WTC11 (cell line): ENCODE measurements around the gene TCF3. TPM values are rescaled to one million over a fixed set of nuclear protein-coding genes. Genes with fewer than 3 reads are reported as not detected.

ENCODE experiments used
- ATAC-seq: fragments of 200-7000 bp; cut with Tn5 transposase; 2 replicates; pipeline ENCODE4 v1.10.0; 2021; ENCODE audit warnings: mild to moderate bottlenecking, moderate library complexity
- CTCF ChIA-PET: fragments of 300-600 bp; sonication (Branson Sonifier 250); formaldehyde crosslinking; loops from one replicate; lab custom pipeline; 2021; ENCODE audit warnings: antibody characterized with exemption; lab: Charles Lee
- POLR2A ChIA-PET: fragments of 350-600 bp; sonication (Branson Sonifier 250); formaldehyde crosslinking; loops from one replicate; lab custom pipeline; 2021; ENCODE audit warnings: antibody characterized with exemption; lab: Charles Lee
- DNase-seq: peaks from one replicate; pipeline ENCODE4 v3.0.0; 2021; ENCODE audit warnings: low spot score
- H3K27ac Mint-ChIP-seq: 2 replicates; pipeline ENCODE4 v1.8.0; 2021; ENCODE audit warnings: mixed read lengths
- H3K27me3 Mint-ChIP-seq: 2 replicates; pipeline ENCODE4 v1.8.0; 2021; ENCODE audit warnings: low read depth, mild to moderate bottlenecking, moderate library complexity, mixed read lengths
- H3K36me3 Mint-ChIP-seq: 2 replicates; pipeline ENCODE4 v1.8.0; 2021; ENCODE audit warnings: mixed read lengths
- H3K4me1 Mint-ChIP-seq: 2 replicates; pipeline ENCODE4 v1.8.0; 2022; ENCODE audit warnings: mixed read lengths
- H3K4me3 Mint-ChIP-seq: 2 replicates; pipeline ENCODE4 v1.8.0; 2021; ENCODE audit warnings: mild to moderate bottlenecking, moderate library complexity, mixed read lengths
- H3K9me3 Mint-ChIP-seq: 2 replicates; pipeline ENCODE4 v1.8.0; 2021; ENCODE audit warnings: mixed read lengths
- AFF4 ChIP-seq: sonication (generic); formaldehyde crosslinking; IDR thresholded peaks from 2 replicates; pipeline ENCODE4 v1.8.1; 2023; ENCODE audit warnings: mild to moderate bottlenecking, missing genetic modification reagents, borderline replicate concordance
- CDX4 ChIP-seq: fragments of 250-450 bp; sonication (Bioruptor Pico); IDR thresholded peaks from 2 replicates; pipeline ENCODE4 v1.9.0; 2021; ENCODE audit warnings: moderate library complexity, mild to moderate bottlenecking, inconsistent platforms, borderline replicate concordance
- E2F4 ChIP-seq: sonication (generic); formaldehyde crosslinking; IDR thresholded peaks from 2 replicates; pipeline ENCODE4 v1.8.1; 2022; ENCODE audit warnings: low read depth, mild to moderate bottlenecking, moderate library complexity, missing genetic modification reagents, borderline replicate concordance
- ELF4 ChIP-seq: sonication (generic); formaldehyde crosslinking; IDR thresholded peaks from 2 replicates; pipeline ENCODE4 v1.8.1; 2022; ENCODE audit warnings: low read depth, mild to moderate bottlenecking, moderate library complexity, missing genetic modification reagents
- ESRRA ChIP-seq: sonication (generic); formaldehyde crosslinking; IDR thresholded peaks from 2 replicates; pipeline ENCODE4 v1.8.1; 2022; ENCODE audit warnings: mild to moderate bottlenecking, missing genetic modification reagents, borderline replicate concordance
- ETV6 ChIP-seq: sonication (generic); formaldehyde crosslinking; IDR thresholded peaks from 2 replicates; pipeline ENCODE4 v1.8.1; 2022; ENCODE audit warnings: mild to moderate bottlenecking, missing genetic modification reagents
- GTF2I ChIP-seq: fragments of 250-450 bp; sonication (Bioruptor Pico); conservative IDR thresholded peaks from 2 replicates; pipeline ENCODE4 v1.4.0; 2021; ENCODE audit warnings: mild to moderate bottlenecking
- IRF2 ChIP-seq: sonication (generic); formaldehyde crosslinking; IDR thresholded peaks from 2 replicates; pipeline ENCODE4 v1.8.0; 2022; ENCODE audit warnings: low read depth, missing genetic modification reagents, borderline replicate concordance
- MLX ChIP-seq: sonication (generic); formaldehyde crosslinking; IDR thresholded peaks from 2 replicates; pipeline ENCODE4 v1.8.1; 2023; ENCODE audit warnings: mild to moderate bottlenecking, missing genetic modification reagents, moderate library complexity
- NFYB ChIP-seq: sonication (generic); formaldehyde crosslinking; conservative IDR thresholded peaks from 2 replicates; pipeline ENCODE4 v1.8.0; 2022; ENCODE audit warnings: low read depth, missing genetic modification reagents
- NR1H2 ChIP-seq: sonication (generic); formaldehyde crosslinking; IDR thresholded peaks from 2 replicates; pipeline ENCODE4 v1.9.0; 2021; ENCODE audit warnings: mild to moderate bottlenecking, moderate library complexity, missing genetic modification reagents
- NR3C1 ChIP-seq: sonication (generic); formaldehyde crosslinking; conservative IDR thresholded peaks from 2 replicates; pipeline ENCODE4 v1.8.1; 2023; ENCODE audit warnings: low read depth, mild to moderate bottlenecking, missing genetic modification reagents
- SOX15 ChIP-seq: fragments of 250-450 bp; sonication (Bioruptor Pico); IDR thresholded peaks from 2 replicates; pipeline ENCODE4 v1.9.0; 2021; ENCODE audit warnings: mild to moderate bottlenecking
- TEAD1 ChIP-seq: sonication (generic); formaldehyde crosslinking; IDR thresholded peaks from 2 replicates; pipeline ENCODE4 v1.8.0; 2022; ENCODE audit warnings: mild to moderate bottlenecking, missing genetic modification reagents
- ZNF121 ChIP-seq: sonication (generic); formaldehyde crosslinking; IDR thresholded peaks from 2 replicates; pipeline ENCODE4 v1.8.0; 2023; ENCODE audit warnings: missing genetic modification reagents
- ZNF219 ChIP-seq: sonication (generic); formaldehyde crosslinking; IDR thresholded peaks from 2 replicates; pipeline ENCODE4 v1.8.0; 2023; ENCODE audit warnings: missing genetic modification reagents, mild to moderate bottlenecking, borderline replicate concordance
- ZSCAN18 ChIP-seq: fragments of 250-450 bp; sonication (Bioruptor Pico); IDR thresholded peaks from 2 replicates; pipeline ENCODE4 v2.1.2; 2022; ENCODE audit warnings: mild to moderate bottlenecking, moderate library complexity
- total RNA-seq: library from RNA; stranded (reverse); gene quantifications from 3 replicates; pipeline ENCODE4 v1.2.3, GENCODE V29; 2021
- TF ChIP-seq, protein P1 (sequence below): sonication (generic); formaldehyde crosslinking; IDR thresholded peaks from 2 replicates; pipeline ENCODE4 v1.8.0; 2022; ENCODE audit warnings: mild to moderate bottlenecking, missing genetic modification reagents
- TF ChIP-seq, protein P2 (sequence below): sonication (generic); formaldehyde crosslinking; IDR thresholded peaks from 2 replicates; pipeline ENCODE4 v1.8.1; 2023; ENCODE audit warnings: mild to moderate bottlenecking, missing genetic modification reagents
- TF ChIP-seq, protein P3 (sequence below): sonication (generic); formaldehyde crosslinking; IDR thresholded peaks from 2 replicates; pipeline ENCODE4 v1.8.1; 2022; ENCODE audit warnings: low read depth, missing genetic modification reagents, borderline replicate concordance

TCF3 gene
- total RNA-seq, 1 experiment from 2014 or later, result 324 TPM

DNA sequence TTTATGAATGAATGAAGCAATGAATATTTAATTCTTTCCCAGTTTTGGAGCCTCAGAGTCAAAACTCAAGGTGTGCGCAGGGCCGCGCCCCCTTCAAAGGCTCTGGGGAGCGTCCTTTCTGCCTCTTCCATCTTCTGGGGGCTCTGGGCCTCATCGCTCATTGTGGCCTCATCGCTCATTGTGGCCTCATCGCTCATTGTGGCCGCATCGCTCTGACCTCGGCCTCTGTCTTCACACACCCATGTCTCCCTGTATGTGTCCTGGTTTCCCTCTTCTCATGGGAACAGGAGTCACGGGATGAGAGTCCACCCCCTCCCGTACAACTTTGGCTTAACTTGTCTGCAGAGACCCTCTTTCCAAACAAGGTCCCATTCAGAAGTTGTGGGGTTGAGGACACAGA is 81.1 kb downstream of the TCF3 start:
- POLR2A ChIA-PET, result no interaction called here
- DNase-seq, result no peak
- peaks cover 6% of the 10 kb centered on the region for H3K4me1 Mint-ChIP-seq
- H3K4me3 Mint-ChIP-seq, result no peak overlapping the region
- no peak overlapping the region for H3K27ac Mint-ChIP-seq
- H3K9me3 Mint-ChIP-seq, result 0 out of 2 replicates have a peak, but pooled peaks cover 3% of the 10 kb centered on the region
- no peaks in the 10 kb centered on the region for H3K36me3 Mint-ChIP-seq
- no peak for ATAC-seq
- TF ChIP-seq GTF2I (CRISPR knock-in tag), result no peak
- no peak for TF ChIP-seq ETV6 (CRISPR knock-in tag)
- no peak for TF ChIP-seq CDX4 (CRISPR knock-in tag)
- no peak for TF ChIP-seq NR3C1 (CRISPR knock-in tag)
- no peak for TF ChIP-seq ZNF219 (CRISPR knock-in tag)
- TF ChIP-seq TEAD1 (CRISPR knock-in tag), result no peak
- TF ChIP-seq, protein P1, sequence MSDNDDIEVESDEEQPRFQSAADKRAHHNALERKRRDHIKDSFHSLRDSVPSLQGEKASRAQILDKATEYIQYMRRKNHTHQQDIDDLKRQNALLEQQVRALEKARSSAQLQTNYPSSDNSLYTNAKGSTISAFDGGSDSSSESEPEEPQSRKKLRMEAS (CRISPR knock-in tag), result no peak
- TF ChIP-seq SOX15 (CRISPR knock-in tag), result no peak
- TF ChIP-seq ELF4, result no peak
- TF ChIP-seq MLX, result no peak
- TF ChIP-seq NFYB (CRISPR knock-in tag), result no peak
- TF ChIP-seq ESRRA, result no peak
- no peak for TF ChIP-seq ZNF121 (CRISPR knock-in tag)
- TF ChIP-seq NR1H2 (CRISPR knock-in tag), result no peak
- TF ChIP-seq, protein P2, sequence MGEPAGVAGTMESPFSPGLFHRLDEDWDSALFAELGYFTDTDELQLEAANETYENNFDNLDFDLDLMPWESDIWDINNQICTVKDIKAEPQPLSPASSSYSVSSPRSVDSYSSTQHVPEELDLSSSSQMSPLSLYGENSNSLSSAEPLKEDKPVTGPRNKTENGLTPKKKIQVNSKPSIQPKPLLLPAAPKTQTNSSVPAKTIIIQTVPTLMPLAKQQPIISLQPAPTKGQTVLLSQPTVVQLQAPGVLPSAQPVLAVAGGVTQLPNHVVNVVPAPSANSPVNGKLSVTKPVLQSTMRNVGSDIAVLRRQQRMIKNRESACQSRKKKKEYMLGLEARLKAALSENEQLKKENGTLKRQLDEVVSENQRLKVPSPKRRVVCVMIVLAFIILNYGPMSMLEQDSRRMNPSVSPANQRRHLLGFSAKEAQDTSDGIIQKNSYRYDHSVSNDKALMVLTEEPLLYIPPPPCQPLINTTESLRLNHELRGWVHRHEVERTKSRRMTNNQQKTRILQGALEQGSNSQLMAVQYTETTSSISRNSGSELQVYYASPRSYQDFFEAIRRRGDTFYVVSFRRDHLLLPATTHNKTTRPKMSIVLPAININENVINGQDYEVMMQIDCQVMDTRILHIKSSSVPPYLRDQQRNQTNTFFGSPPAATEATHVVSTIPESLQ (CRISPR knock-in tag), result no peak
- TF ChIP-seq E2F4, result no peak
- no peak for TF ChIP-seq IRF2
- TF ChIP-seq, protein P3, sequence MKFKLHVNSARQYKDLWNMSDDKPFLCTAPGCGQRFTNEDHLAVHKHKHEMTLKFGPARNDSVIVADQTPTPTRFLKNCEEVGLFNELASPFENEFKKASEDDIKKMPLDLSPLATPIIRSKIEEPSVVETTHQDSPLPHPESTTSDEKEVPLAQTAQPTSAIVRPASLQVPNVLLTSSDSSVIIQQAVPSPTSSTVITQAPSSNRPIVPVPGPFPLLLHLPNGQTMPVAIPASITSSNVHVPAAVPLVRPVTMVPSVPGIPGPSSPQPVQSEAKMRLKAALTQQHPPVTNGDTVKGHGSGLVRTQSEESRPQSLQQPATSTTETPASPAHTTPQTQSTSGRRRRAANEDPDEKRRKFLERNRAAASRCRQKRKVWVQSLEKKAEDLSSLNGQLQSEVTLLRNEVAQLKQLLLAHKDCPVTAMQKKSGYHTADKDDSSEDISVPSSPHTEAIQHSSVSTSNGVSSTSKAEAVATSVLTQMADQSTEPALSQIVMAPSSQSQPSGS (CRISPR knock-in tag), result no peak
- no peak for TF ChIP-seq ZSCAN18
- no peak for TF ChIP-seq AFF4 (CRISPR knock-in tag)
- TF ChIP-seq, all 79 proteins: peak for 0
- H3K27me3 Mint-ChIP-seq, result peaks cover 38% of the 10 kb centered on the region
- CTCF ChIA-PET, result interaction anchor here (1.9 kb wide), 1 partner anchor 25 kb away, joined by 8 read pairs; no protein-coding TSS in a partner anchor
